Activated T-cell treated with anti-CD3 and anti-CD28 coated beads for 1 hour (primary cell): ENCODE results near the gene ZNF407.

Experiments used
- DNase-seq: peaks from one replicate; pipeline ENCODE4 v3.0.0-alpha.2; 2020; ENCODE audit warnings: low read depth

Gene ZNF407

DNA sequence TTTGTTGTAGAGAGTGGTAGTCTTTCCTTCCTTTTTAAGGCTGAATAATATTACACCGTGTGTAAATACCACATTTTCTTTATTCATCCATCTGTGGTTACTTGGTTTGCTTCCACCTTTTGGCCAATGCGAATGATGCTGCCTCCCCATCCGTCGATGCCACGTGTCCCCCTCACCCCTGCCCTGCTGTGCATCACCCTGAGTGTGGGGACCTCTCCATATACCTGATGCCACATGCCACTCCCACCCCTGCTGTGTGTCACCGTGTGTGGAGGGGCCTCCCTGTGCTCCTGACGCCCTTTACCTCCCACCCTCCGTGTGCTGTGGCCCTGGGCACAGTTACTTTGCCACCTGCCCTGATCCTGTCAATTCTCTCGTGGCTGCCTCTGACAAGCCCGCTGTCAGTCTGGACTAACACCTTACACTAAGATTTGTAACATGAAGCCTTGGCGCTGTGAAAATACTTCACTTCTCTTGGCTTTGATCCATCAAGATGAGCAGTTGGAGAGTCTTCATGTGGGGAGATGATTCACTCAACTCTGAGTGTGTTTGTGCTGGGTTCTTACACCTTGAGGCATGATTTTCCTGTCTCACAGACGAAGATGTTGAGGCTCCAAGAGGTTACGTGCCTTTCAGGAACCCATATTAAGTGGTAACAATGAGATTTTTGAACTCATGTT lies 234.0 kb downstream of the ZNF407 start:
- DNase-seq = no peak

DNA sequence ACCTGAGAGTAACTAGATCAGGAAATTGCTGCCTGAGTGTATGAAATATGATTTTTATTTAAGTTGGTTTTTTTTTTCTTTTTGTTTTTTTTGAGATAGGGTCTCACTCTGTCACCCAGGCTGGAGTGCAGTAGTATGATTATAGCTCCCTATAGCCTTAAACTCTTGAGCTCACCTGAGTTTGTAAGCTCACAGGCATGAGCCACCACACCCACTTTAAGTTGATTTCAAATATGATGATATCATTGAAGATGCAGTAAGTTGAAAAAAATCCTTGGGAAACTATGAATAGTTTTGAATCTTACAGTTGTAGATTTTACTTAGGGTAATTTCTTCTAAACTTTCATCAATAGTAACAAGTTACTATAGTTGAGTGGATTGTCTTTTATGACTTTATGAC lies 234.7 kb downstream of the ZNF407 start:
- no peak for DNase-seq

DNA sequence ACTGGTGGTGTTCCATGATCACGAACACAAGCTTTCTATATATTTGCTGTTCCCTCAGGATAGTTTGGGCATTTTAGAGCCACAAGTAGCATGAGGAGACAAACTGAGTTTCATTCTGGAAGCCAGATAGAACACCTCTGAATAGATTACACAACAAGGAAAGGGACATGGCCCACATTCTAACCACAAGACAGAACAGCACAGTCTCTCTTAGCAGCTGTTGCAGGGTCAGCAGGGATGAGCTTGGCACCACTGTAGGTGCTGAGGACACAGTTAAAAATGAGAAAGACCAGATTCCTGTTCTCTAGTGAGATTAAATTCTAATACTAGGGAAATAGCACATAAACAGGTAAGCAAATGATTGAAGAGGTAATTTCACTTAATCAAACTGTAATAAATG lies 235.3 kb downstream of the ZNF407 start:
- DNase-seq = no peak

DNA sequence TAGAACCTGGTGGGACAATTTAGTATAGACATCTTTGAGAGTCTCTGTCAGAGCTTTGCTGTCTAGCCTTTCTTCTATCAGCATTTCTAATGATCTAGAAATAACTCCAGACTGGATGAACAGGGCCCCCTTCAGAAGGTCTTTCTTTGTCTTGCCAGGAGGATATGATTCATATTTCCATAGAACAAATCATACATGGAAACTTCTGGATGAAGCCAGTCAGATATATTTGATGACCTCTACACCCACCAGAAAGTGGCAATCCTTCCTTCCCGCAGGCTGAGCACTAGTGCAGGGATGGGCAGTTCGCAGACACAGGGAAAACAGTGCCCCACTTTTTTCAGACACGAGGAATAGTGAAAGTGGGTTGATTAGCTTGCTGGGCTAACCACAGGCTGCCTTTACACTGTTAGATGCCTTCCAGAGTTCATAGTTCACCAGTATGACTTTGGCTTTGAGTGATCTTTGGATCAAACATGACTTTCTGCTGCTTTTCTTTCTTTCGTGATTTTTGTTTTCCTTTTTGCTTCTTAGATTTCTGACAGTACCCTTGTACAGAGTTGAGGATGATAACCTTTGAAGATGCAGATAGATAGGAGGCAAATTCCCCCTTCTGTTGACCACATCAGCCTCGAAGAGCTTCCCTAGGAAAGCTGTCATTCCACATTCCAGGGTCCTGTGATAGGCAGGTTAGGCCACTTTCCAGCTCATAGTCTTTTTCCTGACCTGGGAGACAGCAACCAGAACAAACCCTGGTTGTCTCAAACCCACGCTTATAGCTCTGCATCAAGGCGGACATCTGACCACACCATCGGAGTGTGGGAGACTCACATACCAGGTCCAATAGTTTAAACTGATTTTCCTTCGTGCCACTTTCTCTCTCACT lies 237.0 kb downstream of the ZNF407 start:
- no peak for DNase-seq

DNA sequence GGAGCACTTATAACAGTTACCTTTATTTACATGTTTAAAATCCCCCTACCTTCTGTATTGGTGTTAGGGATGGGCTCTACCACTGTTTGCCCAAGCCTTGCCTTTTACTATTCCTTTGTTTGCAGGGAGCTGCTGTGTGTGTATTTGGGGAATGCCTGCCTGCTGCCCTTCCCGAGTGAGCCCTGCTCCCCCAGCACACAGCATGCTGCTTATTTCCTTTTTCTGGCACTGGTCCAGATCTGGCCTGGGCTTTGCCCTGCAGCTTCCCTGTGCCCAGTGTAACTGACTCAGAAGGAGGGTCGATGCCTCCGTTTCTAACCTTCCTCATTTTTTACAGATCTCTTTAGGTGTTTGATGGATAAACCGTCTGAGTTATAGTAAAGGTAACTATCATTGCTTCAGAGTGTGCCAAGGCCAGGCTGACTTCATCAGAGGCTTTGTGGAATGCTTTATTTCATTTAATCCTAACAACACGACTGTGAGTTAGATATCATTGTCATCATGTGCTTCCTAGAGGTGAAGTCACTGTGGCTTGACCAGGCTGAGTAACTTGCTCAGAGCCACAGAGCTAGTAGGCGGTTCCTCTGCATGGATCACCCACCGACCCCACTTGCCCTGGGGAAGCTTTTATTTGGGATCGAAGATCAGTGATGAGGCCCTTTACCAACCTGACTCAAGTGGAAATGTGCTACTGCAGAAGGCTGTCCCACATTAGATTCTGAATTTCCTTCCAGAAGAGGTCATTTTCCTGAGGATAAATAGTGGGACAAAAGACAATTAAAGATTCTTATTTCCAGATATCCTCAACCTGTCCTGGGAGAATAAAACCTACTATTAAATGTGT lies 238.8 kb downstream of the ZNF407 start:
- DNase-seq = no peak

DNA sequence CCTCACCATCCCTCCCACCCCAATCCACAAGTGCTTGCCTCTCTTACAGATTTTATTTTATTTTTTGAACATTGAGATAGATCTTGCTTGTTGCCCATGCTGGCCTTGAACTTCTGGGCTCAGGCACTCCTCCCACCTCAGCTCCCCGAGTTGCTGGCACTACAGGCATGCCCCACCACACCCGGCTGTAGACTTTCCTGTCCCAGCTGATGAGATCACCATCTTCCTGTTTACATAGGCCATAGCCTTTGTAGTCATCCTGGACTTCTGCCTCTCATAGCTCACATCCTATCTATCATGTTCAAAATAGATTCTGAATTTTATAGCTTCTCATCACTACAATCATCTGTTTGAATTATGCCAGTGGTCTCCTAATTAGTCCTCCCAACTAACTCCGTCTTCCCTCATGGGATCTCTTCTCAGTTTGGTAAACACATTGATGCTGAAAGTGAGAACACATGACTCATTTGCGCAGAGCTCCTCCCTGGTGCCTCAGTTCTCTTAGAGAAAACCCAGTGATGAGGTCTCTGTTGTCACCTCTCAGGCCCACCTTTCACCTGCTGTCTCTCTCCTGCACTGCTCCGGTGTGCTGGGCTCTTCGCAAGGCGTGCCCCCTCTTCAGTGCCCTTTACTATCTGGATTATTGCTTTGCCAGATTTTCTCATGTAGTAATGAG lies 243.0 kb downstream of the ZNF407 start:
- no peak for DNase-seq

DNA sequence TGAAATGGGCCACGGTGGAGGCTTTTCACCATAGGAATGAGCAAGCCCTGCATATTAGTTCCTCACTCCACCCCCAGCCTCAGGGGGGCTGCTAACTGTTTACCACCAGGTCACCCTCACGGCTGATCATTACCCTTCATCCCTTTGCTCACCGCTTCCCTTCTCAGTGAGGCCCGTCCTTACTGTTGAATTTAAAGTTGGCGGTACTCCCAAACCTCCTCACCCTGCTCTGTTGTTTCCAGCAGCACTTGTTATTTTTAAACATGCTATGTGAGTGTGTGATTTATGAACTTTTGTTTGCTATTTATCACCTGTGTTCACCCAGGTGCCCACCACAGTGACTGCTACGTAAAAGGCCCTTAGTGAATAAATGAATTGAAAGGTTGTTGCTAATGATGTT lies 243.6 kb downstream of the ZNF407 start:
- no peak for DNase-seq

DNA sequence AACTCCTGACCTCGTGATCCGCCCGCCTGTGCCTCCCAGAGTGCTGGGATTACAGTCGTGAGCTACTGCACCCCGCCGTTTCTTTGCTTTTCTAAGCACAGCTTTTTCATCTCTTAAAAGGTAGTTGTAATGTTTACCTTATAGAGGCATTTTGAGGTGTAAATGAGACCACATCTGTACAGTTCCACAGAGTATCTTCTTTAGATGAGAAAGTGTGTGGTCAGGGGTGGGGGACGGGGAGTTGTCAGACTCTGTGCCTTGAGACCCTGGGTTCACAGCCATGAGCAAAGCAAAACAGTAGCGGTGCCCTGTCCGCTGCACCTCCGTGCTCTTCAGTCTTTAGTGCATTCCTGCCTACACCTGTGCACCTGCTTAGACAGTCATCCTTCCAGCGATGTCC lies 251.6 kb downstream of the ZNF407 start:
- DNase-seq = no peak

DNA sequence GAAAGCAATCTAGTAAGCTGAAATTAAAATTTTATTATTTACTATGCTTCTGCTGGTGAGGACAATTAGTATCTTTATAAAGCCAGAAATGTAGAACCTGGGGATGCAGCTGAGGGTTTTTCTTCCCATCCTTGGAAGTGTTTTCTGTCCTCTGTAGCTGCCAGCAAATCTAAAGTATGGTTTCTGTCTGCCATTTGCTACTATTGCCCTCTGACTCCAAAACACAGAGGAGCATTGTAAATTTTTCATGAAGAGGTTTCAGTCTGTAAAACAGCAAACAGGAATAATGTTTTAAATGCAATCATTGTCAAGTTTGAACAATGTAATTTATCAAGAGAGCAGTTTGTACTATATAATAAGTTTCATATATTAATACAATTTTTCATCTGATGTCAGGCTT lies 258.8 kb downstream of the ZNF407 start:
- no peak for DNase-seq

DNA sequence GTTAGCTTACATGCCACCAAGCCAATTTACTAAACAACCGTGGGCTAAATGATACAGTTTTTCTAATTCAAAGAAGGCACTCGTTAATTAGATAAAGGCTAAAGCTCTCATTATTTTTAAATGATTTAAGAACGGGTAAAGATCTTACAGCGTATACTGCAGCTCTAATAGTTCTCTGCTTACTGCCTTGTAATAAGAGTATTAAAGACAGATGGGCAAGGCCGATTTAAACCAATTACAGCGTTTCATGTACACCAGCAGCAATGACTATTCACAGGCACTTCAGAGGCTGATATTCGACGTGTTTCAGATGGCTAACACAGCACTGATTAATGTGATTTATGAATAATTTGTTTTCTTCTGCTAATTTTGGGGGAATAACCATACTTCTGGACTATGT lies 259.3 kb downstream of the ZNF407 start:
- DNase-seq = no peak

DNA sequence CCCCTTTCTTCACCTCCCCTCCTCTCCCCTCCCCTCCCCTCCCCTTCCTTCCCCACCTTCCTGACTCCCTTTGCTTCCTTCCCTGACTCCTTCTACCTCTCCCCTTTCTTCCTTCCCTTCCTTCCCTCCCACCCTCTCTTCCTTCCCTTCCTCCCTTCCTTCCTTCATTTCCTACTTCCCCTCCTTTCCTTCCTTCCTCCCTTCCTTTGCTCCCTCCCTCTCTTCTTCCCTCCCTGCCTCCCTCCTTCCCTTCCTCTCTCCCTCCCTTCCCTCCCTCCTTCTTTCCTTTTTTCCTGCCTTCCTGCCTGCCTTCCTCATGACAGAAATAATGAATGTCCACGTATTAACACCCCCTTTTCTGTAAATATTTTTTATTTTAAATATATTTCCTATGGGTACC lies 260.2 kb downstream of the ZNF407 start:
- no peak for DNase-seq

DNA sequence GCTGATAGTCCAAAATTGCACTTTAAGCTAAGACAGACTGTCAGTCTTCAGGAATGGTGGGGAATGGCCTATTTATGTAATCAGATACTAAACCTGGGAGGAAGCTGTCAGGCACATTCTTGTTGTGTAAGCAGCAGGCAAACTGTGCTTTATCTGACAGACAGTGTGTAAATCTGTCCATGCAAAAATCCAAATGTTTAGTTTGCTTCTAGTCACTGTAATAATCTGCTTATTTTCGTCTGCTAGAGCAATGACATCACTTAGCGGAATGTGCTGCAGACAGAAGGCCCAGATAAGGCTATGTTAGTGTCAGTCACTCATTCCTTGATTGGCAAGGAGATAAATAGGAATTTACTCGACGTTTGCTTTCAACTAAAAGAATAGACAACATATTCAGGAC lies 263.5 kb downstream of the ZNF407 start:
- no peak for DNase-seq

DNA sequence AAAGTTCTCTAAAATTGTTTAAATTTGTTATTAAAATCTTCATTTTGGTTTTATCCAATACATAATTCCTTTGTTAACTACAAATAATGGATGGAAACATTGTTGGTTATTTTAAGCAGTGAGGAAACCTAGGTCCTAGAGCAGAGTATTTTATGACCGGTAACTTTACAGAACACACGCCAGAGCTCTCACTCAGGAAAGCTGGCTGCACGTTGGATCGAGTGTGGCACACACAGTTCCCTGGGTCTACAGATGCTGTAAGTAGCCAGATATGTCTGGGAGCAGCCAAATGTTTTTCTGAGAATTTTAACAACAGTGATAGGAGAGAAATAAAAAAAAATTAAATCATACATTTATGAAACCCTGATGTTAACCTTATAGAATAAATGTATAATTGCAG lies 264.4 kb downstream of the ZNF407 start:
- no peak for DNase-seq

DNA sequence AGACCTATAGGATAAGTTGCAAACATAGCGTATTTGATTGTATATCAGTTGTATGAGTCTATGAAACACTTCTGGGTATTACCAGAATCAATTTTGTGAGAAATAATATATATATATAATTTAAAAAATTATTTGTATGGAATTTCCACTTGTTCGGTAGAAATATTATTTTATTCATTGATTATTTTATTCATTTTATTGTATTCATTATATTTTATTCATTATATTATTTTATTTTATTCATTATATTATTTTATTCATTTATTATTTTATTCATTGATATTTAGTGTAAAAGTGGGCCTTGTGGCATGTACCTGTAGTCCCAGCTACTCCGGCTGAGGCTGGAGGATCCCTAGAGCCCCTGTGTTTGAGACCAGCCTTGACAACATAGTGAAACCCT lies 268.9 kb downstream of the ZNF407 start:
- no peak for DNase-seq

DNA sequence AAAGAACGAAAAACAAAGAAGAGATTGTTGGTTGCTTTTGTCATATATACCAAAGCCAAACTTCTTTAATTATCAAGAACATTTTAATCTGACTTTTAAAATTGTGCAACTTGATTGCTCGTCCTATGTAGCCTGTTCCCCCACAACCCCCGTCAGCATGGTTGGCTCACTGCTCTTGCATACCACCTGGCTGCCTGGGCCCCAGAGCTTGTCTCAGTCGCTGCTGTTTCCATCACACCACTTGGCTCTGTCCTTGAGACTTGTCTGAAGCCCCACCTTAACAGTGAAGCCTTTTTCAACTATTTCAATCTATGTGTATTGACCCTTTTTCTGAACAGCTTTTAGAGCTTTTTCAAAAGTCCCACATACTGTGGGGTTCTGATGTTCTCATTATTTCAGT lies 270.8 kb downstream of the ZNF407 start:
- no peak for DNase-seq

DNA sequence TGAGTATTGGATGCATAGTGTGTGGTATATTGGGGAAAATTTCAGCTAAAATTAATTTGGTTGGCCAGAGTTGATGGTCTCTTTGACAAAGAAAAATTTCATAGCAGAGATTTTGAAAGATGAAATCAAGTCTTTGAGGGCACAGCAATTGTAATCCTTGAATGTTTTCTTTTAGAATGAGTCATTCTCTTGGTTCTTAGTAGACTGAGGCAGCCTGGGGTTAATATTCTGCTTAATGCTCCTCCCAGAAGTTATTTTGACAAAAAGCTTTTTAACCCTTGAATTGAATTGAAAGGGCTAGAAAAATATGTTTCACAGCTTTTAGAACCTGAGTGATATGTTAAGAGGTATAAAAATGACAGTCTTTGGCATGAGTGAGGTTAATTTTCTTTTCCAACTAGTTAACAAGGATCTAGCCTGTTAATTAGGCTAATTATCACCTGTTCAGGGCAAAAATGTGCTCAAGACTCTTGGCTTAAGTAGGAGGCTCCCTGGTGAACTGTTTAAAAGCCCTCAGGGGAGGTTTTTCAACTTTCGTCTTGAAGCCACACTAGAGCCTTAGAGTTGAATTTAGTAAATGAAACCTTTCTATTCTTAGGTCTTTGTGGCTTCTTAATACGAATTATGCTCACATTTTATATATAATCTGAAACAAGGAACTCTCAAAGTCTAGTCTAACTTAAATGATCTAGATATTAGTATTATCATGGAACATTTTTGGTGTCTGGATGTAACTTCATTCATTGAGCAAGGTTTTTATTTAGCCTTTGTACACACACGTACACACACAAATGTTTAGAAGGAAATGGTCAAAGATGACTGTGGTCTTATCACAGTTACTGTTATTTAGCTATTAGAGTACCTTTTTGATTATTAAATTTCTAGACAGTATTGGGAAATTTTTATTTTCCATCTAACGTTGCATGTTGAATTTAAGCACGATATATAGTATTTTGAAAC lies 272.5 kb downstream of the ZNF407 start:
- no peak for DNase-seq

DNA sequence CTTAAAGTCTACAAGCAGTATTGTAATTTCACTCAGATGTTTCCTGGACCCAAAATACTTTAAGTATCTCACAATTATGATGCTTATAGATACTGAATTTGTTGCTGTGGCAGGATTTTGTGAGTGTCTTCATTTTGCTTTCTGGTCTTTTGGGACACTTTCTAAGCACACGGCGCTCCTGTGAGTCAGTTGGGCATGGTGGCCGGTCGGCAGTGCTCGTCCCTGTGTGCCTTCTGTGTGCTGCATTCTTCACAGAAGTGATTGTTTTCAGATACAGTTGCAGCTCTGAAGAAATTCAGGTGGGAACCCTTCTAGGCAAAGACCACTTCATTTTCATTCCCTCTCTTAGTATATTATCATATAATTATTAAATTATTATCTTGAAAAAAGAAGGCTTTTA lies 273.3 kb downstream of the ZNF407 start:
- DNase-seq = no peak

DNA sequence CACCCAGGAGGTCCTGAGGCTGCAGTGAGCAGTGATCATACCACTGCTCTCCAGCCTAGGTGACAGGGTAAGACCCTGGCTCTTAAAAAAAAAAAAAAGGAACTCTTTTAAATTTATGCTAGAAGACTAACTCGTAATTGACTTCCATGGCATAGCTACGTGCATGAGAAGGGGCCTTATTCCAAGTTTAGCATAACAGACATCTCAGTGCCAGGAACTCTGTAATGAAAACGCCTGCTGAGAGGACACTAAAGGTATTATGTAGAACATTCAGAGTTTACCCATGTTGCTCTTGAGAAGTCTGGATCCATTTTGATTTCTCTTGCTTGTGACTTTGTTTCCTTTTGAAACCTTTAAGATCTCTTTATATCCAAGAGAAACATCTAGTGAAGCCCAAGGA lies 276.0 kb downstream of the ZNF407 start:
- no peak for DNase-seq

DNA sequence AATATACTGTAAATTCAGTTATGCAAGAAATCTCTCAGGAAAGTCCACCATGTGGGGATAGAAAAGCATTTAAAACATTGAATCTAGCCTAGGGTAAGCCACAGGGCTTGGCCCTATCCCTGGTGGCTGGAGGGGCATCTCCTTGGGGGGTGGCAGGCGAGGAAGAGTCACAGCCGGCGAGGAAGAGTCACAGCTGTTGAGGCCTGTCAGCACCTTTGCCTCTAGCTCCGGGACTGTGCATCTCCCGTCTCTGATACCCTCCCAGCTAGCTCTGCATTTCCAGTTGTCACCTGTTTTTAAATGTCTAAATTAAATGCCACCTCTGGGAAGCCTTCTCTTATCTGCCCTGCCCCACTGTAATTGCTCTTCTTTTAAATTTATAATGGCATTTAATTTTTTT lies 276.7 kb downstream of the ZNF407 start:
- DNase-seq = no peak

DNA sequence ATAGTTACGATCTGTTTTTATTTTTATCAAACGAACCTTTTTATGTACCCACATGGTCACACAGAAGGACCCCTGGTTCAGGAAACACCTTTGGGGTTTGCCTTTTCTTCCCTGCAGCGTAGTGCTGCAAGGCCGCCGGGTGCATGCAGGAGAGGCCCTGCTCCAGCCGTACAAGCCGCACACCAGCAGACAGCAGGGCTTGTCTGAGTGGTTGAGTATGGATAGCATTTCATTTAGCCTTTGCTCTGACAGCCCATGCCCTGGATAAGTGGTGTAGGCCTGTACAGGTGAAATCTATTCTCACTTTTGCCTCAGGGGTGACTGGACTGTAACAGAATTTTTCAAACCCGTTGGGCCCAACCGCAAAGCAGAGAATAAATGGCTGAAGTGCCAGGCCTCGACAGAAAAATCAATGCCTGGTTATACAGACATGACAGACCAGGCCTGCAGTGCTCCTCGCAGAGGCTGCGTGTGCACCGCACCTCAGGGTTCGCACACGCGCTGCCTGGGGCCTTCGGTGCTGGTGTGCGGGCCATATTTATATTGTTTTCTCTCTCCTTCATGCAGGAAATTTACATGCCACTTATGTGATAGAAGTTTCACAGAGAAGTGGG lies 279.1 kb downstream of the ZNF407 start:
- no peak for DNase-seq

DNA sequence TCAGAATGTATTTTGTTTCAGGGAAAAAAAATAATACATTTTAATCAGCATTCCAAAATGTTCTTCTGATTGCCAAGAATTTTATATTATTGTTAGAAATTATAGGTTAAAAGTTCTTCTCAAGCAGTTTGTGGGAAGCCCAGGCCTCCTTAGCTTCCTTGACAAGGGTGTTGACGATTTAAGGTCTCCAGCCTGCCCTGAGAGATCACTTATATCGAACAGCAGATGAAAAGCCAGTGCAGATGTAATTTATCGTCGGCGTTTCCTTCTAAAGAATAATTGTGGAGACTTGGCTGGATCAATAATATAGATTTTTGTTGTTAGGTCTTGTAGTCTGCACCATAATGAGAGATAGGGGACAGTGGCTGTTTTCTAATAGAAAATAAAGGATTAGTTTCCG lies 280.6 kb downstream of the ZNF407 start:
- no peak for DNase-seq
